ENCODE measurements around the gene RGPD3.

DNA sequence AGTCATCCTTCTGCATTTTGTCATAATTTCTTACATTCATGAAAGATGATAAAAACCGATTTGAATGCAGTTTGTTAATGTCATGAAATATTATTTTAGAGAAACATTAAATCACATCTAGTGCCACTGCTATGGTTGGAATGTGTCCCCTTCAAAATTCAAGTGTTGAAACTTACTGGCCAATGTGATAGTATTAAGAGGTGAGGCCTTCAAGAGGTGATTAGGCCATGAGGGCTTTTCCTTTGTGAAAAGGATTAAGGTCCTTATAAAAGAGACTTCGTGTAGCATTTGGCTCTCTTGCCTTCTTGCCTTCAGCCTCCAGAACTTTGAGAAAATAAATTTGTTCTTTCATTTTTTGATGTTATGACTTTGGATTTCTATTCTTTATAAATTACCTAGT is 117.2 kb downstream of the RGPD3 start:
- no peak for TF ChIP-seq EZH2 (IDR thresholded peaks at IDR 0.05; ENCODE audit: insufficient read depth, poor library complexity, severe bottlenecking)
- no peak for TF ChIP-seq EZH2phosphoT487 (IDR thresholded peaks at IDR 0.05; ENCODE audit: insufficient read depth, low read depth)

Data from GM23248 (cell line).